GM21825 (cell line): ENCODE data around the gene UNC5B.

Source experiments
- ATAC-seq: cut with Tn5 transposase; IDR thresholded peaks from one replicate; pipeline ENCODE4 v1.9.1; 2021; ENCODE audit warnings: mild to moderate bottlenecking, moderate library complexity; ENCODE audit not compliant: unreplicated experiment

UNC5B gene

DNA sequence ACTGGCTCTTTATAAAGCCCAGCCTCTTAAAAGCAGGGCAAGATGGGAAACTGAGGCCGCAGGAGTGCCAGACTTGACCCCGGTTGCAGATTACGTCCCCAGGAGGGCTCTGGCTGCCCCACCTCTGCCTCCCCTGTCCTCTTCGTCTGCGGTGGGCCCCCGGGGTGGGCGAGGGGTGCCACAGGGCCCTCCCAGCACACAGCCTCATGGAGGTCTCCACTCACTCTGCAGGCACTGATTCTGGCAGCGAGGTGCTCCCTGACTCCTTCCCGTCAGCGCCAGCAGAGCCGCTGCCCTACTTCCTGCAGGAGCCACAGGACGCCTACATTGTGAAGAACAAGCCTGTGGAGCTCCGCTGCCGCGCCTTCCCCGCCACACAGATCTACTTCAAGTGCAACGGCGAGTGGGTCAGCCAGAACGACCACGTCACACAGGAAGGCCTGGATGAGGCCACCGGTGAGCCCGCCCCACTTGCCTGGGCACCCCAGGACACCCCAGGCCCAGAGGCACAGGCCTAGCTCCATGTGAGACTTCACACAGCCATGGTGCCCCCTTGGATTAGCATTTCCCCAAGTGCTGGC is 67.3 kb downstream of the UNC5B start:
- no peak for ATAC-seq

DNA sequence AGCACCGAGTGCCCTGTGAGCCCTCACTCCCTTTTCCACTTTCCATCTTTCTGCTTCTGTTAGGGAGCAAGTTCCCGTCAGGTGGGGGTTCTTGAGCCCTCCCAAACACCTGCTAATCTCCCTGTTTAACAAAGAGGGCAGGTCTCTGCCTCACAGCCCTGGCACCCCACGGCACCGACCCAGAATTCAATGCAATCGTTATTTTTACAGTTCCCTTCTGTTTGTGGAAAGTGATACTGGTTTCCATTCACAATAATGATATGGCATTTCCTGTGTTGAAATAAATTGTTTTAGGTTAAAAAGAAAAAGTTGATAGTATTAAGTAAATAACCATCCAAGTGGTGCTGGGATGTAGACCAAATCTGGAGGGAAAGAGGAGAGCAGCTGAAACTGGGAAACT is 67.8 kb downstream of the UNC5B start:
- ATAC-seq = no peak

DNA sequence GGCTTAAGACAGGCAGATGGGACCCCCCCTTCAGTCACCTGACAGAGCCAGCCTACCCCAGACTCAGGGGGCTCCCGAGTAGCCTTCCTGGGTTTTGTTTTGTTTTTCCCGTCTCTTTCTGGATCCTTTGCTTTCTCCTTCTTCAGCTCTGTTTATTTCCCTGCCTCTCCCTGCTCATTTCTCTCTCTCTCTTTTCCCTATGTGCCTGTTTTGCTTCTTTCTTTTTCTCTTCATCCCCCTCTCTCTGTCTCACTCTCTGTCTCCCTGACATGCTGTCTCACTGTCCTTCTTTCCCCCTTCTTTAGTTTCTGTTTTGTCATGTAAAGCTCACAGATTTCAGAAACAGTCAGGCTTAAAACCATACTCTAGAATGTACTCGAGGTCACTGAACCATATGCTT is 68.5 kb downstream of the UNC5B start:
- no peak for ATAC-seq

DNA sequence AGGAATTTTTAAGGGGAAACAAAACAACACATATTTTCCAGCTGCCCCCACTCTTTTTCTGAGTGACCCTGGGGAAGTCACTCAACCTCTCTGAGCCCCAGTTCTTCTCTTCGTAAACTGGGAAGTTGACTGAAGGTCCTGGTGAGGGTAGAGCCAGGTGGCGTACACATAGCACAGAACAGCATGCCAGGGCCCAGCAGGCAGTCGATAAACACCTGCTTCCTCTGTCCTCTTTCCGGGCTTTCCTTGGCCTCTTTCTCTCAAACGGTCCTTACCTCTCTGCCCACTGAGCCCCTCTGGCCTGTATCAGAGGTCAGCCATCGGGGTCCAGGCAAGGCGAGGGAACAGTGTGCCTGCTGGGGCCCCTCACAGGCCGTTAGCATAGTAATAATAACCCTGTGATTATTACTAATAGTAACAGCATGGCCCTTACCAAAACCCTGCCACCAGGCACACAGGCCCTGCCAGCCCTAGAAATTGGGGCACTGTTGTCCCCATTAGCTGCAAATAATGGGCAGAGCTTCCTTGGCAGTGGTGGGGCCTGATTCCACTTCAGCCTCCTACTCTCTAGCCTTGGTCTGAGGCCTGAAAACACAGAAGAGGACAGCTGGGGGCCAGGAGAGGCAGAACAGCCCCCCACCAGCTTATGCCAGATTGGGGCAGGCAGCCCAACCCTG is 69.4 kb downstream of the UNC5B start:
- no peak for ATAC-seq

DNA sequence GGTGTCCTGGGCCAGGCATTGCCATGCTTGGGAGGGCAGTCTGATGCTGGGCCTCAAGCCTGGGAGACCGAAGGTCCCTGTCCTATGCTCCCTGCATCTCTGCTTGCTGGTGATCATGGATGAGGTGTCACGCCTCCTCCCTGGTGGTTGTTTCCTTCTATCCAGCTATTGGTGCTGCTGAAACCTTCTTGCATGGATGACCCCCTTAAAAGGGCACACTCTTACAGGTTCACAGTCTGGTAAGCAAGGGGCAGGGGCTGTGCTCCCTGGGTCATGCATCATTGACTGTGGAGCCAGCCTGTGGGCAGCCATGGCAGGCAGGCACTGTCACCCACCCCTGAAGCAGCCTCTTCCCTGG is 69.9 kb downstream of the UNC5B start:
- ATAC-seq = no peak

DNA sequence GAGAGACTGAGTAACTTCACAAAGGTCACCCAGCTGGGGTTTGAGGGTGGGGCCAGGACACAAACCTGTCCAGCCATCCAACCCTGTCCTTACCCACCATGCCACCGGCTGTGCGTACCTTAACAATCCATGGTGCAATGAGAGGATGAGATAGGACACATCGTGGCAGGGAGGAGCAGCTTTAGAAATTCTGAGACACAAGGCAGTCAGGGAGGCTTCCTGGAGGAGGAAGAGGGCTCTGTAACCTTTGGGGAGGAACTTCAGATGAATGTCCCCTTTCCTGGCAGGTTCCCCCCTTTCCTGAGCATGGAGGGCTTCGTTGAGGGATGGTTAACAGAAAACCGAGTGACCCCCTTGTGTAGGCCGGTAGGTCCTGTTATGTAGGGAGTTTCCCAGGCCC is 71.0 kb downstream of the UNC5B start:
- ATAC-seq = no peak

DNA sequence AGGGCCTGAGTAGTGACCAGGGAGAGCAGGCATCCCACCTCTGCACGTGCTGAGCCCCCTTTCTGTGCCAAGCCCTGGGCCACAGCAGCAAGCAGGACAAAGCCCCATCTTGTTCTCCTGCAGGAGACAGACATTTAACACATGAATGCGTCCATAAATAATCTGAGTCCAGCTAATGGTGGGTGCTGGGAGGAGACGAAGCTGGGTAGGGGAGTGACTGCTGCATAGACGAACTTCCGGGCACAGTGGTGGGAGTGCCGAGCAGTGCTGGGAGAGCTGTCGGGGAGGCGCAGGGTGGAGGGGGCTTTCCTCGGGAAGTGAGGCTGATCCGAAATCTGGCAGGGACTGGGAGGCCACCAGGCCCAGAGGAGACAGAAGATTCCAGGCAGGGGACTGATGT is 71.5 kb downstream of the UNC5B start:
- ATAC-seq = no peak

DNA sequence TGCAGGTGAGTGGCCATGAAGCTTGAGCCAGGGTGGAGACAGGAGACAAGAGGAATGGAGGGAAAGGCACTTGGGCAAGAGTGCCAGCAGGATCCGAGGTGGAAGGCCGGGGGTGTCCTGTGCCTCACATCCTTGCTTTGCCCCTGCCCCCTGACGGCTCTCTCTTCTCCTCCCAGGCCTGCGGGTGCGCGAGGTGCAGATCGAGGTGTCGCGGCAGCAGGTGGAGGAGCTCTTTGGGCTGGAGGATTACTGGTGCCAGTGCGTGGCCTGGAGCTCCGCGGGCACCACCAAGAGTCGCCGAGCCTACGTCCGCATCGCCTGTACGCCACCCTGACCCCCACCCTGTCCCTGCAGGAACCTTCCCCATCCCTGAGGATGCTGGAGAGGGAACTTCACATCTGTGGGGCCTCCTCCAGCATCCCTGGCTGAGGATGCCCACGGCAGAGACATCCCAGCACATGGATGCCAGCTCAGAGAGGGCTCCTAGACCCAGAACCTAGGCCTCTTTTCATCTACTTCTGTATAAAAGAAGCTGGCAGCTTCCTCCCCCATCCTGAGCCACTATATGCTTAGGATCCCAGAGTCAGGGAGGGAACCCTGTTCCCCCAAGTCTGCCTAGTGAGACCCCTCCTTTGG is 72.3 kb downstream of the UNC5B start:
- no peak for ATAC-seq

DNA sequence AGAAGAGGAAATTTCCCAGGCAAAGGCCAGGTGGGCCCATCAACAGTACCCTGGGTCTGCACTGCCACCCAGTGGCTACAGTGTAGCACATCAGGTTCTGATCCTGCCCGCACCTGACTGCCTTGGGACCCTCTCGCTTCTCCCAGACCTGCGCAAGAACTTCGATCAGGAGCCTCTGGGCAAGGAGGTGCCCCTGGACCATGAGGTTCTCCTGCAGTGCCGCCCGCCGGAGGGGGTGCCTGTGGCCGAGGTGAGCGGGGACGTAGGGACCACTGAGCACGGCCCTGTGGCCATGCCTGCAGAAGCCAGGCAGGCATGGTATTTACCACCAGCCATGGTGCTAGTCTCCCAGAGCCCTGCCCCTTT is 72.8 kb downstream of the UNC5B start:
- no peak for ATAC-seq

DNA sequence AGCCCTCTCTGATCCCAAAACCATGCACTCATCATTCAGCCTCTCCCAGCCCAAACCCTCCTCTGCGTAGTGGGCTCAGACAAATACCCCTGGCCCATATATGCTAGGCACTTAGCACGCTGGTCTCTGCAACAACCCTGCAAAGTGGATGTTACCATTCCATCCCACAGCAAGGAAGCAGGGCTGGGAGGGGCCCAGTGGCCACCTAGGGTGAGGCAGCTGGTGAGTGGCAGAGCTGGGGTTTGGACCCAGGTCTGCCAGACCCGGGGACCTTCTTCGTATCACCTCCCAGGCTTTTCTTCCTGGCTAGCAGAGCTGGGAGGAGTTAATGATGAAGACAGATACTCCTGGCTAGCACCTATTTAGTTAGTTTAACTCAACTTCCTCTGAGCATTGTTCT is 73.6 kb downstream of the UNC5B start:
- no peak for ATAC-seq

DNA sequence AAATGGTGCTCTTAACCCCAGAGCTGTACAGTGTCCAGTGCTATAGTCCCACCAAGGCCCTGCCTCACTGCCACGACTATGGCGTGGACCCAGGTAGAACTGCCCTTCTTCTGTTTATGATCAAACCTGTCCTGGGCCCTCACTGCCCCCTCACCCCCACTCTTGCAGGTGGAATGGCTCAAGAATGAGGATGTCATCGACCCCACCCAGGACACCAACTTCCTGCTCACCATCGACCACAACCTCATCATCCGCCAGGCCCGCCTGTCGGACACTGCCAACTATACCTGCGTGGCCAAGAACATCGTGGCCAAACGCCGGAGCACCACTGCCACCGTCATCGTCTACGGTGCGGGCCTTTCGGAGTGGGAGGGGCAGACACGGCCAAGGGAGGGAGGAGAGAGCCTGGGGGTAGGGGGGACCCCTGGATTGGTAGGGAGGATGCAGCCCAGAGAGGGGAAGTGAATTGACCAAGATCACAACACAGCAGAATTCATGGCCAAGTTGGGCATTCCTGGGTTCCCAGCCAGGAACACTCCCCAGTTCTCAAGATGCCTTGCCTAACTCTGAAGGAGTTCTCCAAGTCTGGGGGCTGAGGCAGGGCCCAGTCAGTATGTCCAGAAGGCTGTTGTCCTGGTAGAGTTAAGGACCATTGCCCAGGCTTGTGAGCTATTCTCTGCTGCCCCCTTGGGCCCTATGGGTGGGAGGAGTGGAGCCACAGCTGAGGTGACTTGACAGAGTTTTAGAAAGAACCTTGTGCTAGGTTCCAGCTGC is 74.3 kb downstream of the UNC5B start:
- no peak for ATAC-seq

DNA sequence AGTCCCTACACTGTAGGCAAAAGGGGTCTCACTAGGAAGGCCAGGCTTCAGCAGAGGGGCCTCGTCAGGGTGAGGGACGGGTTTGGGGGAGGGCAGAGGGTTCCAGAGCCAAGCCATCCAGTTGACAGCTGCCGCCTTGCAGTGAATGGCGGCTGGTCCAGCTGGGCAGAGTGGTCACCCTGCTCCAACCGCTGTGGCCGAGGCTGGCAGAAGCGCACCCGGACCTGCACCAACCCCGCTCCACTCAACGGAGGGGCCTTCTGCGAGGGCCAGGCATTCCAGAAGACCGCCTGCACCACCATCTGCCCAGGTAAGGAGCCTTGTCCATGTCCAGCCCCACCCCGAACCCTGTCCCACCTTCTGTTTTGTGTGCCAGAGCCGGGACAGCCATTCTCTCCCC is 75.1 kb downstream of the UNC5B start:
- ATAC-seq = no peak

DNA sequence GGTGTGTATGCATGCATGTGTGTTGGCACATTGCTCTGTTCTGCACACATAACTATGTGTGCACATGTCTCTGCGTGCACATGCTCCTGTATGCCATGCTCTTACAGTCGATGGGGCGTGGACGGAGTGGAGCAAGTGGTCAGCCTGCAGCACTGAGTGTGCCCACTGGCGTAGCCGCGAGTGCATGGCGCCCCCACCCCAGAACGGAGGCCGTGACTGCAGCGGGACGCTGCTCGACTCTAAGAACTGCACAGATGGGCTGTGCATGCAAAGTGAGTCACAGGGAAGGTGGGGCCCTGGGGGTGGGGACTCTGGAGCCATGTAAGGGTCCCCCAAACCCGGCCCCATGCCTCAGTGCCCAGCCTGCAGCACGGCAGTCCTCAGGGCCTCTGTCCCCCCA is 76.1 kb downstream of the UNC5B start:
- ATAC-seq = no peak

DNA sequence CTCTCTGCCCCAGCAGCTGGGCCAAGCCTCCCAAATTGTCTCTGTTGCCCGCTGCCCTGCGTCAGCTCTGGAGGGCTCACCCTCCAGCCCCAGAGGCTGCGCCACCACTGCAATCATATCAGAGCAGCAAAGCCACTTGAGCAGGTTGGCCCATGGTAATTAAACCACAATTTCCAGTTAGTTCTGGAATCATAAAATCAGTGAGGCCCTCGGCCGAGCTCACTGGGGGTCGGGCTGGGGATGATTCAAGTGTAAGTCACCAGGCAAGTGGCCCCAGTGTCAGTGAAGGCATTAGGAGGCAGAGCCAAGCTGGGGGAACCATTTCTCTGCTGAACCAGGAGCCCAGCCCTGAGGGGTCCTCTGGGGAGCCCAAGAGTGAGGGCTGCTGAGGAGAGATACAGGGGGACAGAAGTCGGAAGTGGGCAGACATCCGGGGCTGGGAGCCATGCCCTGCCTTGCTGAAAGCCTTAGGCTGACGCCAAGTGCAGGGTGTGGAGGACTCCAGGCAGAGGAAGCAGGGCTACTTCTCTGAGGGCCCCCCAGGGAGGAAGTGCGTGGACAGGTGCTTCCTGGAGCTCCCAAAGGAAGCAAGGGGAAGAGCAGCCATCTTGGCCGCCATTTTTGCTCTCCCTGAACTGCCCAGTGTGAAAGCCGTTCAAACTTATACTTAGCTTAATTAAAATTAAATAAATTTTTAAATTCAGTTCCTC is 77.2 kb downstream of the UNC5B start:
- no peak for ATAC-seq

DNA sequence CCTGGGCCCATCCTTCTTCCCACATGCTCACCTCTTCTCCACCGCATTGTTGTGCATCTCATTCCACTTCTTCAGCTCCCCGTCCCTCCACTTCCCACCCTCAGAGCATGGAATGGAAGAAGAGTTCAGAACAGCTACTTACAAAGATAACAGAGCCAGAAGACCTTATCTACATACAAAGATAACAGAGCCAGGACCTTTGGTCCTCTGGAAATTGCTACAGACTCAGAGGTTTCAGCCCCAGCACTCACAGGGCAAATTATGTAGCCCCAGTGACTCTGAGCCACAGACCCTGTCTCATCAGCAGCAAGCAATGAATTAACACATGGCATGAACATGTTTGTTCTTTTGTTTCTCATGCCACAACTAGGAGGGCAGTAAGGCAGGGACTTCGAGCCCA is 78.0 kb downstream of the UNC5B start:
- no peak for ATAC-seq

DNA sequence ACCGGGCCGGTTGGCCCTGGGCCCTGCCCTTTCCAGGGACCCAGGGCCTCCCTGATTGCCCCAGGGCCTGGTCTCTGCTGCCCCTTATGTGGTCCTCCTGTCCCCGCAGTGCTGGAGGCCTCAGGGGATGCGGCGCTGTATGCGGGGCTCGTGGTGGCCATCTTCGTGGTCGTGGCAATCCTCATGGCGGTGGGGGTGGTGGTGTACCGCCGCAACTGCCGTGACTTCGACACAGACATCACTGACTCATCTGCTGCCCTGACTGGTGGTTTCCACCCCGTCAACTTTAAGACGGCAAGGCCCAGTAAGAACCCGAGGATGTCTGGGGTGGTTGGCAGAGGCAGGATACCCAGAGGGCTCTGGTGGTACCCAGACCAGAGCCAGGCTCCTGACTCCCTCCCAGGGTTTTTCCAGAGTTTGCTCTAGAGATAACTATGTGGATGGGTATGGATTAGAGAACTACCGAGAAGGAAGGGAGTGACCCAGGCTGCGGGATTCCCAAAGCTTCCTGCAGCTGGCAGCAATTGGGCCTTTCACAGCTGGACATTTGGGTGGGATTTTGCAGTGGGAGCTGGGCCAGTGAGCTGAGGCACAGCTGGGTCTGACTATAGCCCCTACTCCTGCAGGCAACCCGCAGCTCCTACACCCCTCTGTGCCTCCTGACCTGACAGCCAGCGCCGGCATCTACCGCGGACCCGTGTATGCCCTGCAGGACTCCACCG is 78.6 kb downstream of the UNC5B start:
- ATAC-seq = no peak

DNA sequence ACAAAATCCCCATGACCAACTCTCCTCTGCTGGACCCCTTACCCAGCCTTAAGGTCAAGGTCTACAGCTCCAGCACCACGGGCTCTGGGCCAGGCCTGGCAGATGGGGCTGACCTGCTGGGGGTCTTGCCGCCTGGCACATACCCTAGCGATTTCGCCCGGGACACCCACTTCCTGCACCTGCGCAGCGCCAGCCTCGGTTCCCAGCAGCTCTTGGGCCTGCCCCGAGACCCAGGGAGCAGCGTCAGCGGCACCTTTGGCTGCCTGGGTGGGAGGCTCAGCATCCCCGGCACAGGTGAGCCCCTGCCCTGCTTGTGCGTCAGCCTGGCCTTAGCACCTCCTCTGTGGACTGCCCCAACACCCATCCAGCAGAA is 79.1 kb downstream of the UNC5B start:
- no peak for ATAC-seq

DNA sequence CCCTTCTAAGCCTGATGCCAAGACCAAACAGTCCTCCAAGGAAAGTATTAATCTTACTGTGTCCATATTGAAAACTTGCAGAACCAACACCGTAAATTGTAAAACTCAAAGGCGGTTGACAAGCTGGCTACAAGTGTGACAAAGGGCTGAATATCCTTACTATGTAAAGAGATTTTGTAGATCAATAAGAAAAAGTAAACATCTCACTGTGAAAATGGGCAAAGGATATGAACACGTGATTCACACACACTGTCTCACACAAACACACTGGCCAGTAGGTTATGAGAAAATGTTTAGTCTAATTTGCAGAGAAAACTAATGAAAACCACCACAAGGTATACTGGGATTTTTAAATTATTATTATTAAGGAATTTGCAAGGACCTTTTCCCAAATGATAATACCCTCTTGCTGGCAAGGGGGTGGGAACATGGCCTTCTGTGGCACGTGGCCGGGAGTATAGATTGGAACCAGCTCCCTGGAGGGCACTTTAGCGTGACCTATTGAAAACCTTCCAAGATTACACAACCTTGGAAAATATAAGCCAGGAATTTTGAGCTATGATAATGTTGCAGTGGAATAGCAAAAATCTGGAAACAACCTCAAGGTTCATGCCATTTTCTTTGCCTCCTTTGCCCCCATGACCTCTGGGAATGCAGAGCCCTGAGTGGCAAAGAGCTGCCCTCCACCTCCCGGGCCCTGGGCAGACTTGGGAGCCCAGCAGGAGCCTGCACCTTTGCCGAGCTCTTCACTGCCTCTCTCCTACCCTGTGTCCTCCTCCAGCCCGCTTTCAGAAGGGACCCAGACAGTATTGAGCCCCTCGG is 80.5 kb downstream of the UNC5B start:
- ATAC-seq = no peak

DNA sequence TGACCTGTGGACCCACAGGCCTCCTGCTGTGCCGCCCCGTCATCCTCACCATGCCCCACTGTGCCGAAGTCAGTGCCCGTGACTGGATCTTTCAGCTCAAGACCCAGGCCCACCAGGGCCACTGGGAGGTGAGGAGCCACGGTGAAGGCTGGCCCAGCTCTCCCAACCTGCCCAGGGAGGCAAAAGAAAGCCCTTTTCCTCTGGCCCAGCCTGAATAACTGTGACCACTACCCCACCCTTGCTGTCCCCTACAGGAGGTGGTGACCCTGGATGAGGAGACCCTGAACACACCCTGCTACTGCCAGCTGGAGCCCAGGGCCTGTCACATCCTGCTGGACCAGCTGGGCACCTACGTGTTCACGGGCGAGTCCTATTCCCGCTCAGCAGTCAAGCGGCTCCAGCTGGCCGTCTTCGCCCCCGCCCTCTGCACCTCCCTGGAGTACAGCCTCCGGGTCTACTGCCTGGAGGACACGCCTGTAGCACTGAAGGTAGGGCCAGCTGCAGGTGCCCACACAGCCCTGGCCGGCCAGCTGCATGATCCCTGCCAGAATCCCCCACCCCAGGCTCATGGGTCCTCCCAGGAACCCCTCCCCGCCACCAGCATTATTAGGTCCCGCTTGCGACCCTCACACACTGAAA is 81.2 kb downstream of the UNC5B start:
- no peak for ATAC-seq
